GM12872 (cell line): ENCODE measurements around the gene RPL7A.

Experiments used
- CTCF ChIP-seq: IDR thresholded peaks from 3 replicates; pipeline ENCODE4 v1.5.1; 2011; ENCODE audit warnings: low read depth, mild to moderate bottlenecking, low read length, moderate library complexity; ENCODE audit not compliant: insufficient read depth

The RPL7A gene

GRCh38 chr9:133333011-133333410 lies 15.0 kb upstream of the RPL7A start:
- TF ChIP-seq CTCF = no peak

- TF ChIP-seq CTCF = no peak
Observed at GRCh38 chr9:133333566-133333965, 14.5 kb upstream of the RPL7A start.

GRCh38 chr9:133334161-133334560 lies 13.9 kb upstream of the RPL7A start:
- no peak for TF ChIP-seq CTCF

- TF ChIP-seq CTCF = no peak
Observed at GRCh38 chr9:133335924-133336811, 11.8 kb upstream of the RPL7A start, which contains the start of gene SURF6. Gene SURF6, minus strand, starts transcription at chr9:133336188. Its CDS starts 56 bp downstream, at chr9:133336132.

GRCh38 chr9:133339641-133340040 lies 8.4 kb upstream of the RPL7A start:
- no peak for TF ChIP-seq CTCF

- TF ChIP-seq CTCF = no peak
Observed at GRCh38 chr9:133340256-133340655, 7.8 kb upstream of the RPL7A start.

GRCh38 chr9:133340916-133341315 lies 7.1 kb upstream of the RPL7A start:
- no peak for TF ChIP-seq CTCF
